SK-N-MC (cell line): Measurements from ENCODE around the gene GLYR1.
A peak's percentile ranks its signal among the peaks of the same experiment; 100 is the strongest.

Source experiments
- DNase-seq: peaks from one replicate; pipeline ENCODE4 v3.0.0-alpha.2; 2011; ENCODE audit warnings: low read depth, low spot score
- H3K27ac ChIP-seq: fragments of 200-600 bp; sonication (generic); 2 replicates; pipeline ENCODE4 v1.5.1; 2016; ENCODE audit warnings: mixed run types
- H3K36me3 ChIP-seq: fragments of 200-600 bp; sonication (generic); 2 replicates; pipeline ENCODE4 v1.6.1; 2017; ENCODE audit warnings: antibody characterized with exemption, low read length, mixed read lengths; ENCODE audit not compliant: insufficient read depth
- H3K4me3 ChIP-seq: fragments of 200-600 bp; sonication (generic); 2 replicates; pipeline ENCODE4 v1.5.1; 2016
- H3K9ac ChIP-seq: fragments of 200-600 bp; sonication (generic); 2 replicates; pipeline ENCODE4 v1.8.0; 2017; ENCODE audit warnings: mixed run types, mixed read lengths; ENCODE audit not compliant: insufficient read length
- H3K9me3 ChIP-seq: fragments of 200-600 bp; sonication (generic); 2 replicates; pipeline ENCODE4 v1.6.1; 2017; ENCODE audit warnings: low read depth, mild to moderate bottlenecking, antibody characterized with exemption, low read length, moderate library complexity, mixed read lengths
- EZH2 ChIP-seq: fragments of 200-600 bp; sonication (generic); IDR thresholded peaks from one replicate; pipeline ENCODE4 v1.6.1; 2017; ENCODE audit warnings: antibody characterized with exemption
- FOXP2 ChIP-seq: optimal IDR thresholded peaks from 2 replicates; pipeline ENCODE3; 2011; ENCODE audit warnings: mild to moderate bottlenecking, moderate library complexity; ENCODE audit not compliant: insufficient read depth; ENCODE audit errors: extremely low read length, control extremely low read depth
- POLR2AphosphoS5 ChIP-seq: IDR thresholded peaks from 2 replicates; pipeline ENCODE4 v1.6.1; 2012; ENCODE audit warnings: mild to moderate bottlenecking, low read depth, low read length, borderline replicate concordance

Gene GLYR1

GRCh38 chr16:4801051-4801961 lies 45.8 kb downstream of the GLYR1 start:
- DNase-seq = no peak
- peaks cover 13% of the 10 kb centered on the region; the same call in 1 of the 2 replicates for H3K36me3 ChIP-seq
- no peak overlapping the region for H3K27ac ChIP-seq
- no peaks in the 10 kb centered on the region for H3K9me3 ChIP-seq
- peak overlapping the region; percentile 96 for H3K4me3 ChIP-seq
- no peak overlapping the region for H3K9ac ChIP-seq
- no peak for TF ChIP-seq FOXP2
- no peak for TF ChIP-seq POLR2AphosphoS5
- TF ChIP-seq EZH2 = no peak

GRCh38 chr16:4800290-4801041 lies 46.6 kb downstream of the GLYR1 start:
- H3K4me3 ChIP-seq = no peak overlapping the region
- peaks cover 13% of the 10 kb centered on the region; the same call in 1 of the 2 replicates for H3K36me3 ChIP-seq
- H3K27ac ChIP-seq = no peak overlapping the region
- no peaks in the 10 kb centered on the region for H3K9me3 ChIP-seq
- H3K9ac ChIP-seq = no peak overlapping the region
- TF ChIP-seq EZH2 (no peak), POLR2AphosphoS5 (no peak), FOXP2 (no peak)
- no peak for DNase-seq

GRCh38 chr16:4799171-4799855 lies 47.8 kb downstream of the GLYR1 start:
- no peak for DNase-seq
- Histone ChIP-seq H3K9ac (no peak overlapping the region), H3K27ac (no peak overlapping the region), H3K4me3 (no peak overlapping the region), H3K36me3 (peaks cover 3% of the 10 kb centered on the region; the same call in 1 of the 2 replicates), H3K9me3 (no peaks in the 10 kb centered on the region)
- no peak for TF ChIP-seq POLR2AphosphoS5
- no peak for TF ChIP-seq FOXP2
- TF ChIP-seq EZH2 = no peak

- no peak overlapping the region for H3K9ac ChIP-seq
- no peak overlapping the region for H3K27ac ChIP-seq
- H3K9me3 ChIP-seq = no peaks in the 10 kb centered on the region
- DNase-seq = no peak
- no peaks in the 10 kb centered on the region for H3K36me3 ChIP-seq
- H3K4me3 ChIP-seq = no peak overlapping the region
- no peak for TF ChIP-seq POLR2AphosphoS5
- no peak for TF ChIP-seq EZH2
- TF ChIP-seq FOXP2 = no peak
These were observed 48.6 kb downstream of the GLYR1 start for GRCh38 chr16:4798456-4798855.

GRCh38 chr16:4797805-4798252 lies 49.3 kb downstream of the GLYR1 start:
- Histone ChIP-seq H3K27ac (no peak overlapping the region), H3K4me3 (no peak overlapping the region), H3K36me3 (no peaks in the 10 kb centered on the region), H3K9ac (no peak overlapping the region), H3K9me3 (no peaks in the 10 kb centered on the region)
- TF ChIP-seq POLR2AphosphoS5 (no peak), FOXP2 (no peak), EZH2 (no peak)
- no peak for DNase-seq

- no peak overlapping the region for H3K4me3 ChIP-seq
- H3K27ac ChIP-seq = no peak overlapping the region
- H3K9me3 ChIP-seq = no peaks in the 10 kb centered on the region
- no peak overlapping the region for H3K9ac ChIP-seq
- TF ChIP-seq POLR2AphosphoS5 (no peak), FOXP2 (no peak), EZH2 (no peak)
- no peak for DNase-seq
- no peaks in the 10 kb centered on the region for H3K36me3 ChIP-seq
These were observed 49.9 kb downstream of the GLYR1 start for GRCh38 chr16:4796982-4797804.

- no peak for DNase-seq
- H3K27ac ChIP-seq = no peak overlapping the region
- no peaks in the 10 kb centered on the region for H3K9me3 ChIP-seq
- TF ChIP-seq EZH2 (no peak), FOXP2 (no peak), POLR2AphosphoS5 (no peak)
- H3K4me3 ChIP-seq = no peak overlapping the region
- H3K36me3 ChIP-seq = no peaks in the 10 kb centered on the region
- no peak overlapping the region for H3K9ac ChIP-seq
These were observed 51.1 kb downstream of the GLYR1 start for GRCh38 chr16:4795828-4796572.
